AG09319 (cell line): Measurements from ENCODE around the gene SGSH.

ENCODE experiments used
- DNase-seq: peaks from one replicate; pipeline ENCODE4 v3.0.0-alpha.2; 2010; ENCODE audit warnings: low read depth; ENCODE audit errors: extremely low read depth
- CTCF ChIP-seq: IDR thresholded peaks from 2 replicates; pipeline ENCODE4 v1.5.1; 2011; ENCODE audit warnings: low read depth, mild to moderate bottlenecking, inconsistent platforms, low read length, moderate library complexity

The SGSH gene

GRCh38 chr17:80169784-80170500 lies 50.2 kb downstream of the SGSH start, which contains the start of gene CARD14:
Gene CARD14 (plus strand): TSS chr17:80170030. CDS start chr17:80181439, 11,409 bp downstream.
- no peak for TF ChIP-seq CTCF
- DNase-seq: no peak

GRCh38 chr17:80169107-80169506 lies 51.0 kb downstream of the SGSH start:
- no peak for DNase-seq
- no peak for TF ChIP-seq CTCF

- TF ChIP-seq CTCF: no peak
- no peak for DNase-seq
Observed at GRCh38 chr17:80168371-80168770, 51.8 kb downstream of the SGSH start.

GRCh38 chr17:80166446-80166845 lies 53.7 kb downstream of the SGSH start:
- TF ChIP-seq CTCF: no peak
- DNase-seq: no peak

- DNase-seq: no peak
- no peak for TF ChIP-seq CTCF
Observed at GRCh38 chr17:80164185-80164584, 55.9 kb downstream of the SGSH start.

- no peak for DNase-seq
- no peak for TF ChIP-seq CTCF
Observed at GRCh38 chr17:80163336-80163735, 56.8 kb downstream of the SGSH start.

- no peak for TF ChIP-seq CTCF
- no peak for DNase-seq
Observed at GRCh38 chr17:80160536-80160935, 59.6 kb downstream of the SGSH start.
